GM18526 (cell line): ENCODE data around the gene TCF4.

ENCODE experiments used
- POLR2A ChIP-seq: IDR thresholded peaks from 3 replicates; pipeline ENCODE4 v1.6.1; 2011; ENCODE audit not compliant: insufficient read length; ENCODE audit errors: extremely low read depth

Gene TCF4

DNA sequence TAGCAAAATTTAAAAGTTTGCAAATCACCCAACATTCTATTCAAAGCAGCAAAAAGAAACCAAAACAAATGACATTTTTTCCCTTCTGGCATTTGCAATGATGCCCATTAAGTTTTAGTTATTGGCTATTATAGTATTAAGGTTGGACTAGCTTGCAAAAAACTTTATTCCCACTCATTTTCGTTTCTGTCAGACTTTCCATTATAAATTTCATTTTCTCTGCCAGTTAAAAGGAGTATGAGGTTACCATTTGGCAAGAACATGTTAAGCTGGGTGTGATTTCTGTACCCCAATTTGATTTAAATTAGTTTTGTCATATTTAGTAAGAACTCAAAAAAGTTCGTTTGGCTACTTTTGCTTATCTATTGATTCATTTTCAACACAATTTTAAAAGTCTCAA is 187.9 kb downstream of the TCF4 start:
- TF ChIP-seq POLR2A = no peak

DNA sequence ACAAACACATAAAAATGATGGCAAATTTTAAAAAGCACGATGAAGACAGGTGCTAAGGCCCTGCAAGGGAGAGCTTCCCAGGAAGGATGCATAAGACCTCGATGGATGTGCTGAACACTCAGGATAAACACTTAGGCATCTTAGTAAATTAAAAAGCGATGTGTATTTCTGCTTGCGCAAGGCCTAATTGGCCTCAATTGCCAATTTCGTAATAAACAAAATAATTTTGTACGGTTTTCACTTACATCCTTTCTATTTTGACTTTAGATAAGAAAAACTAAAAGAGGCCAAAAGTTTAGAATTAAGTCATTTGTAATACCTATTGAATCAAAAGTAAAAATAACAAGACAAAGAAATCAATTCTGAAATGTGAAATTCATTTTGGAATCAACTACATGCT is 189.1 kb downstream of the TCF4 start:
- no peak for TF ChIP-seq POLR2A

DNA sequence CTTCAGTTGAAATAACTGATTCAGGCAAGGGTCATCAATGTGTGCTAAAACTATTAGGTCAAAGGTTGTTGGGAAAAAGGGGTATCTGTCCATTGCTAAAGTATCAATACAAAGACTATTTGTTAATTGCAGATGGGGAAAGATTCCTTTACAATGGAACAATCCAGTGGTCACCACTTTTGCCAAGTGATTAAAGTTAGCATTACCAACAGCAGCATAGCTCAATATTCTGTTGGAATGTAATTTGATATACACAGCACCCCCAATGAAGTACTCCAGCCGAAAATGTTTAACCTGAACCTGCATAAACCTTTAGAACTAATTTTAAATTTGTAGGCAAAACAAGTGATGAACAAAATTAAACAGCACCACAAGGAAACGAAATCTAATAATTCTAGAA is 191.0 kb downstream of the TCF4 start:
- TF ChIP-seq POLR2A = no peak

DNA sequence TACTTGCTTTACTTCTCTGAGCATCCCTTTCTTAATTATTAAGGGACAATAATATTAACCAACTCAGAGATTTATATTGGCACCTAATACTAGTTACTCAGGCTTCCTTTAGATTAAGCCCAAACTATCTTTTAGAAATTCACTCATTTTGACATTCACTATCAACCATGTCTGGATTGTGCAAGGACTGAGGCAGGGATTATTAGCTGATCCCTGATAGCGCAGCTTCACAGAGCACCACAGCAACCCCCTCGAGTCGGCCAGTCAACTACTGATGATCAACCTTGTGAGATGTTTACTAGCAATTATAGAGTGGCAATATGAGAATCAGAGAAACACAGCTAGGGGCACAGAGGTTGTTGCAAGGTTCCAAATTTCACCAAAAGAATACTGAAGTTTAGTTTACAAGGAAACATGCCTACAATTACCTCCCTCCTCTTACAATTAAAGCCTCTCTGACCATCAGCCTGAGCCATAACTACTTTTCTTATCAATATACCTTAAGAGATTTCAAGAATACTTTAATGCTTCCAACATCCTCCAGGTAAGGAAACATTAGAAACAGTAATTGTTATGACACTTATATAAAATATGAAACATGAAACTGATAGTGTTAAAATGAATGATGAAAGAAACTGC is 191.6 kb downstream of the TCF4 start:
- no peak for TF ChIP-seq POLR2A

DNA sequence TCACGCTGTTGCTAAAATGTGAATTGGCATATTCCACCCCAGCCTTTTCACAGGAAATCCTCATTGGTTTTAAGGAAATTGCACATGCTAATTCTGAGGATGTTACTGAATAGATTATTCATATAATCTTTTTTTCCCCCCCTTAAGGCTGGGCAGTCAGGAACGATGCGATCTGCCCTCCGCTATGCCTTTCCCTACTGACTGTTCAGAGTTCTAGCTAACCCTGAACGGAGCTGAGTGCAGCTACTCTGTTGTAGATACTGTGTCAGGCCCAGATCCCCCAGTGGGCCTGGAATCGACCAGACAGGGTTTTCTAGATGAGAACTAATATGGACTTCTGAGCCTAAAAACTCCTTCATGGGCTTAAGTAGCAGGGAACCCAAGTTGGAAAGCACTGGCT is 192.2 kb downstream of the TCF4 start:
- no peak for TF ChIP-seq POLR2A

DNA sequence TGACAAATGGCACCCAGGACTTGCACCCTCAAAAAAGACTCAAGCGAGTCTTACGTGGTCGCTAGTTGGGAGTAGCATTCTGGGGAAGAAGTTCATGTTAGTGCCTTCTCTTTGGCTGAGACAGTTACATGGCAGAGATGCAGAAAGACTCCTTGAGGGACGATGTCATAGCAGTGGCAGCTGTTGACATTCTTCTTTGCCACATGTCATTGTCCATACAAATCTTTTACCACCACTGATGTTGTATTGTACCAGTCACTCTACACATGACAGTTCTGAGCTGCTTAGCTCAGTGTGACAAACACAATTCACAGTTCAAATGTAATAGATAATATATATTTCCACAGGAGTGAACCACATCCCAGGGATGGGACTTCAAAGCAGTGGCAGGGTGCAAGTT is 197.1 kb downstream of the TCF4 start:
- no peak for TF ChIP-seq POLR2A

DNA sequence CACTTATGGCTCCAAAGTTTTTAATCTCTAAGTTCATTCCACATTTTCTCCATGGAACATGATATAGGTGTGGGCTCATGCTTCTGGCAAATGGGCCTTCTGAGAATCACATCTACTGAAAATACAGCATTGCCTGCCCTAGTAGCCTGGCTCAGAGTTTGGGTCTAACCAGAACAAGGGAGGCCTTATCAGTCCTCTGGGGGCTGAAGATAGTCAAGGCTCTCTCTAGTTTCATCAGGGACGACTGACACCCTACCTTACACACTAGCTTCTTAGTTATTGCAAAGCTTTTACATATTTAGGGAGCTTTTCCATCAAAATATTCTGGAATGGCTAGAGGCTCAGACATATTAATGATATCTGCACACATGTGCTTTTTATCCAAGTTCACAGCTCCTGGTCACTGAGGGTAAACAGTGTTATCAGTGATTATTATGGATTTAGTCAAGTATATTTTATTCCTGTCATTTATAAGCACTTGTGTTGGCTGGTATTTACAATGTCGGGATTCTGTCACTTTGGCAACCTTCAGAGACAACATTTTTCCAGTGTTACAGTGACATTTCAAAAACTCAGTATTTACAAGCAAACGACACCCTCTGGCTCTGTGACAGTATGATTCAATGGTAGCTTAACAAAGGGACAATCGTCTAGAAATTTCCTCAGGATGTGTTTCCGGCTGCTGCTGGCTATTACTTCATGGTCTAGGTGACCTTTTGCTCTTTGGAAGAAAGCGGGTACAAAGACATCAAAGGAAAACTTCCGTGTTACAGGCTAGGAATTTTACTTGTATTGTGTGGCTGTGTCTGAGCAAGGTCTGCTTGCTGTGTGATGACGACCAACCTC is 200.6 kb downstream of the TCF4 start:
- no peak for TF ChIP-seq POLR2A

DNA sequence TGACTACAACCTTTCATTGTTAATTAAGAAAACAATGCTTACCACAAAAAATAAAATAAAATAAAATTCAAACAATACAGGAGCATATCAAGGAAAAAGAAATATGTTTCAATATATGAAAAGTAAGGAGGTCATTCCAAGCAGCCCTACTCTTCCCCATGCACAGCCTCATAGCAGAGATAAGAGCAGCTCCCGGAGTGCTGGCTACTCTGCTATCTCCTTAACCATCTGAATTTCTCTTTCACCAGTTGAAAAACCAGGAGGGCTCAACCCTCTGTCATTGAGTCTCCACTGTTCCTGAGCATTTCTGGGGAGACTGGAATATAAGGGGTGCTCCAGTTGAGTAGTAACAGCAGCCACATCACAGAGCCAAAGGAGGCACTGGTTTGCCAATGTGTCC is 201.4 kb downstream of the TCF4 start:
- no peak for TF ChIP-seq POLR2A

DNA sequence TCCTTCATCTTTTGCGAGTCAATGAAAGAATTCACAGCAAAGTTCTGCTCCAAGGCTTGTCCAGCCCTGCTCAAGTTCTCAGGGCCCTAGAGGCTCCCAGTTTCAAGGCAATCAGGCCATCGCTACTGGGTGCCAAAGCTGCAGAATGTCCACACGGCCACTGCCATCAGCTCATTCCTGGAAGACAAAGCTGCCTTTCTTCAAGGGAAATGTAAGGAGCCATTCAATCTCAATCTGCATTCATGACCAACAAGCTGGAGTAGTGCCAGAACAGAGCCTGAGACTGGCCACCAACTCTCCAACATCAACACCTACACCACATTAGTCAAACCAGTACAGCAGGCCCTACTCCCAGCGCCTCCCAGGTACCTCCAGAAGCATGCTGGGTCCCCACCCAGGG is 202.2 kb downstream of the TCF4 start:
- TF ChIP-seq POLR2A = no peak

DNA sequence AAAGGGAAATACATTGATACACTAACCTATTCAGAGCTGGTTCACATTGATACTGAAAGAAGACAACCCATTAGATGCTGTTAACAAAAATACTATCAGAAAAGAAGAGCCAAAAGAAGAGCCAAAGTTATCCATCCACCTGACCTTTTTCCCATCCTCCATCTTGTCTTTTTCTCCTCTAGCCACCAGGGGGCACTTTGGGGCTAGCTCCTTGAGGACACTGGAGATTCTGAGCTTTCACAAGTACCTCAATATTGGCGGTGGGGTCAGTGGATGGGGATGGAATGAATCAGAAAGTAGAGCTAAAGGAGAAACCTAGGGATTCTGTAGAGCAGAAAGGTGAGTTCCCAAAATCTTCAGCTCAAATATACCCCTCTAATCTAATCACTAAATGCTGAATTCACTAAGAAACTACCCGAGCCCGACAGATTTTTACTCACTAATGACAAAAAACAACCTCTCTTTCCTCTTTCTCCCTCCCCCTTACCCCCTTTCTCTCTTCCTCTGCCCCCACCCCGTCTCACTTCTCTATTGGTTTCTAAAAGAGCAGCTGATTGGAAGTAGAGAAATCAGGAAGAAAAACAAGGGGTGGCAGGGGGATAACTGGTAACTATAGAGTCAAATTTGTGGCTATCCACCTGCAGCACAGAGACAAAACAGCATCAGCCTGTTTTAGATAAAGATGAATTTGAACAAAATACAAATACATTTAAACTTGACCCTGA is 203.3 kb downstream of the TCF4 start:
- TF ChIP-seq POLR2A = no peak

DNA sequence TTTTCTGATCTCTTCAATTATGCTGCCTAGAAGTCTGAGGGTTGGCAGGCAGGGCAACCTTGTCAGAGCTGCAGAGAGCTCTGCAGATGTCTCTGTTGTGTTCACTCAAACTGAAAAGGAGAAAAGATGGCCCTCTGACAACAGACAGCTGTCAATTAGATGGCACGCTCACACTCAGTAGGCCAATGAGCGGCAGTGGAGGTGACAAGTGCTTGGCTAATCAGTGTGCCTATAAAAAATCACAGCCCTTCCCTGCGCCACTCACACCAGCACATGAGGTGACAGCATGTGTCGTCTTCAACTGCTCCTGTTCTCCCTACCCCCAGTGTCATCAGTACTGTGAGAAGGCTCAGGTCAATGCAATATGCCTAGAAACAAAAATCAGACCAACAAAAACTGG is 203.9 kb downstream of the TCF4 start:
- no peak for TF ChIP-seq POLR2A

DNA sequence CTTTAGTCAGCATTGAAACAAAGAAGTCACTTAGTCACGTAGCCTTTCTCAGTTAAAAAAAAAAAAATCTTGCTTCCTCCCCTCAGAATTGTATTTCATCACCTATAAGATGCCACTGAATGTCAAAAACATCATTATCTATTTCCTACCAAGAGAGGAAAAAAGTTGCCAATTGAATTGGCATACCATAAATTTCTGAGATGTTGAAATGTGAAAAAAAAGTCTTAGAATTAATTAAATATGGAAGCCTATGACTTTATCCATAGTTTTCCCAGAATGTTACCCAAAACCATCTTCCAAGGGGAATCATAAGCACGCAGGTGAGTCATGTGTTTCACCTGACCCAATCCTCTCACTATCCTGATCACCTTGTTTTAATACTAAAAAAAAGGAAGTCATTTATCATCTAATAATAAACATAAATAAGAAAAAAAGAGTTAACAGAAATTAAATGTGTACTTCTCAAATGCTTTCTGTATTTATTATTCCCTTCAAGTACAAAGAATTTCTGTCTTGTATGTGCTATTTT is 205.7 kb downstream of the TCF4 start:
- TF ChIP-seq POLR2A = no peak

DNA sequence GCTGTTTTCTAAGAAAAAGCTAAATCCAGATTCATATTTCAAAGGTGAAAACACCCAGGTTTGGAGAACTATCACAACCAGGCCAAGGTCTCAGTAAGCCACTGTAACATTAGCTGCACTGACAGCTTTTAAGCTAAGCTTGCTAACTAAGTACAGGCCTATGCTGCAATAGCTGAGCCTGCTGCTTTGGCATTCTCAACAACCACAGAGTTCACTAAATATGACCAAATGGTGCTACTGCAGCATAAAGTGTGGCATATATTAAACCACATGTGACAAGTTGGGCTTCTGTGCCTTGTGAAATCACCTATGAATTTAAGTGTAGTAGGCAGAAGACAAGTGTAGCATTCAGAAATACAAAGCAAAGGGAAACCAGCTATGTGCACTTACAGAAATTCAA is 206.7 kb downstream of the TCF4 start:
- TF ChIP-seq POLR2A = no peak

DNA sequence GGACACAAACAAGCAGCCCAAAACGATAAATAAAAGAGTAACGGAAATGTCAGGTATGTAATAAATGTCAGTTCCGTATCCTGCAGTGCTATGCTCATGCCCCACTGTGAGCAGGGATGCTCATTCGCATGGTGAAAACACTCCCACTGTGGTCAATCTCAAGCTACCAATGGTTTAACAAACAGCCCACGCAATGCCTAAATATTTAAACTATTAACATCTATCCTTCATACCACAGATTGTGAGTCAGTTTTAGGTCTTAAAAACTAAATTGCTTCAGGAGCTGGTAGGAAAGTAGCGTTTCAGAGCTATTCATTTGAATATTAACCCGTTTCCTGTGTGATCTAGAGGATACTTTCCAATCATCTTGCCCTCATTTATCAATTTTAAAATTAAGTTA is 207.4 kb downstream of the TCF4 start:
- TF ChIP-seq POLR2A = no peak

DNA sequence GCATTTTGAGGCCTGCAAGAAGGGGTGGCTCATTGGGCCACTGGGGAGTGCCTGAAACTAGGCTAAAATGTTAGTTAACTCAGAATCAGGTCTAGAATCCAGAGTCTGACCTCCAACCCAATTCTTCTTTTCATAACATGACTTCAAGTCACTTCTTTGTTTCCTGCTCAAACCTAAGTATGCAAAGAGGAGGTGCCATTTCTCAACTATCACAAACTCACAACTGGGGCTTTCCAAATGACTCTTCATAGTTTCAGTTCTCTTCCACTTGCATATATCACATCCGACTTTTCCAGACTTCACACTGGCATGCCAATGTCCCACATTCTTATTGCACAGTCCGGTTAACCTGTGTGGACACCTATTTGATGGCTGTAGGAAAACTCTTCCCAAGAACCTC is 211.6 kb downstream of the TCF4 start:
- no peak for TF ChIP-seq POLR2A

DNA sequence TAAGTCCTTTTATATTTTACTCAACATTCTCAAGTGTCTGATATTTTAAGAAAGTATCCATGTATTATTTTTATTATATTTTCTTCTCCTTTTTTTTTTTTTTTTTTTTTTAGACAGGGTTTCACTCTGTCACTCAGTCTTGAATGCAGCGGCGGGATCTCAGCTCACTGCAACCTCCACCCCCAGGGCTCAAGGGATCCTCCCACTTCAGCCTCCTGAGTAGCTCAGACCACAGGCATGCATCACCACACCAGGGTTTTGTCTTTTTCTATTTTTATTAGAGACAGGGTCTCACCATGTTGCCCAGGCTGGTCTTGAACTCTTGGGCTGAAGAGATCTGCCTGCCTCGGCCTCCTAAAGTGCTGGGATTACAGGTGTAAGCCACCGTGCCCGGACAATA is 212.1 kb downstream of the TCF4 start:
- TF ChIP-seq POLR2A = no peak

DNA sequence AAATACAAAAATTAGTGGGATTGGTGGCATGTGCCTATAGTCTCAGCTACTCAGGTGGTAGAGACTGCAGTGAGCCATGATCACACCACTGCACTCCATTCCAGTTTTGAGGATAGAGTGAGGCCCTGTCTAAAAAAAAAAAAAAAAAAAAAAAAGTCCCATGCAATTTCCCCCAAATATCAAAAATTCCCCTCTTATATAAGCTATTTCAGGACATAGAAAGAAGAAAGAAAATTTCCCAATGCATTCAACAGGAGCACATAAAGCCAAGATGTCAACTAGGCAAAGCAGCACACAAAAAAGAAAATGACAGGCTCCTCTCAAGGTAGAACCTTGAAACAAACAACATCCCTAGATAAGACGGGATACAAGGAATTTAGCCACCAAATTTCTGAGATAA is 213.3 kb downstream of the TCF4 start:
- no peak for TF ChIP-seq POLR2A

DNA sequence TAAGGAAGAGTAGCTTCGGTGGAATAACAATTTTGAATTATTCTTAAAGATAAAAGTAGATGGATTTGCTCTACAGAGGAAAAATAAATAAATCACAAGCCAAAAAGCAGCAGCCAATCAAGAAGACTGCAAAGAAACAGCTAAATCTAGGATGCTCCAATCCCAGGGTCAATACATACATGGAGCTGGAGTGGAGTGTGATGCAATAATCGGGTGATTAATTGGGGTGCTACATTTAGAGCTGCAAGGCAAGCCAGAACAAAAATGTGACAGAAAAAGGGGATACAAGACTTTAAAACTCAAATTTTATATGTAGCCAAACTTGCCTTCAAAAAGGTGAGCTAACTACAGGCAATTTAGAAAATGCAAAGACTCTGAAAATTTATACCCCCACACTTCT is 215.8 kb downstream of the TCF4 start:
- TF ChIP-seq POLR2A = no peak
